HFF-Myc (cell line): Measurements from ENCODE around the gene CREBRF.

Experiments
- DNase-seq: peaks from one replicate; pipeline ENCODE4 v3.0.0-alpha.2; 2011; ENCODE audit warnings: low read depth; ENCODE audit errors: extremely low read depth
- H3K4me3 ChIP-seq: replicated peaks from 2 replicates; pipeline ENCODE4 v1.5.1; 2011; ENCODE audit warnings: low read depth, mild to moderate bottlenecking, control low read depth, low read length
- CTCF ChIP-seq: IDR thresholded peaks from 2 replicates; pipeline ENCODE4 v1.5.1; 2012; ENCODE audit warnings: mild to moderate bottlenecking, low read depth, low read length, control low read depth; ENCODE audit errors: missing control alignments

CREBRF gene

GRCh38 chr5:173055983-173056782, at the start of gene CREBRF:
TSS of gene CREBRF (plus strand) at chr5:173056352. CDS start at chr5:173080776, 24,424 bp downstream.
- peak; percentile 79 for DNase-seq
- H3K4me3 ChIP-seq = peak within 1 kb of the TSS; percentile 76
- TF ChIP-seq CTCF = no peak

GRCh38 chr5:173010021-173010420, 46.1 kb upstream of the CREBRF start:
- no peak for TF ChIP-seq CTCF
- no peak for DNase-seq

GRCh38 chr5:173010547-173011464, 45.3 kb upstream of the CREBRF start:
- peak; percentile 15 for TF ChIP-seq CTCF
- no peak for DNase-seq
- H3K4me3 ChIP-seq = no peak overlapping the region

More at GRCh38 chr5:173010021-173010420, 46.1 kb upstream of the CREBRF start:
- no peak overlapping the region for H3K4me3 ChIP-seq

DNA sequence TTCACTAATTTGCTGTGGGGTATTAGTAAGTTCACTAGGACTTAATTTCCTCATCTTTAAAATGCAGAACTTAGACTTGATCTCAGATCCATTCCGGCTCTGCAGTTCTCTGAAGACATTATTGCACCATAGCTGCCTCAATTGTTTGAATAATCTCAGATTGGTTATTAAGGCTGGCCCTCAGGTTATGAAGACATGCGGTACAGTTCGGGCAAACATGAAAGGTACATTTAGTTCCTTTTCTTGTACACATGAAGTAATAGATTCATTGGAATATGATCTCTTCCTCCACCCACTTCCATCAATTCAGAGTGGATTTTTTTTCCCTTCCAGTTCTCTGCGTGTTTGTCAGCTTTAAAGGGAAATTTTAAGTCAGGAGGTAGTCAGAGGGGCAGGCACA, 44.6 kb upstream of the CREBRF start:
- H3K4me3 ChIP-seq = no peak overlapping the region
- no peak for TF ChIP-seq CTCF
- DNase-seq = no peak

DNA sequence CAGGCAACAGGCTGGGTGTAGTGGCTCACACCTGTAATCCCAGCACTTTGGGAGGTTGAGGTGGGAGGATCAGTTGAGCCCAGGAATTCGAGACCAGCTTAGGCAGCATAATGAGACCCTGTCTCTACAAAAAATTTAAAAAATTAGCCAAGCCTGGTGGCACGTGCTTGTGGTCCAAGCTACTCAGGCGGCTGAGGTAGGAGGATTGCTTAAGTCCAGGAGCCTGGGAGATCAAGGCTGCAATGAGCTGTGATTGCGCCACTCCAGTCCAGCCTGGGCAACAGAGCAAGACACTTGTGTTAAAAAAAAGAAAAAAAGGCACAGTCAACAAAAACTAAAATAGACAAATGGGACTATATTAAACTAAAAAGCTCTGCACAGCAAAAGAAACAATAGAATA, 43.3 kb upstream of the CREBRF start:
- no peak overlapping the region for H3K4me3 ChIP-seq
- TF ChIP-seq CTCF = no peak
- no peak for DNase-seq

- no peak for DNase-seq
- no peak overlapping the region for H3K4me3 ChIP-seq
- TF ChIP-seq CTCF = no peak
These were observed 41.5 kb upstream of the CREBRF start for GRCh38 chr5:173014671-173015070.
